Esophagus (tissue), 2 donors: ENCODE data around the gene HMOX1. TPM values are rescaled to one million over a fixed set of nuclear protein-coding genes. Genes with fewer than 3 reads are reported as not detected.

ENCODE experiments used
- H3K27ac ChIP-seq, 2 donors: one replicate each; pipeline ENCODE4 v1.5.1; 2013; ENCODE audit warnings: low read depth in 2 of 2, mild to moderate bottlenecking in 2 of 2, inconsistent platforms in 1 of 2, low read length in 1 of 2, moderate library complexity in 1 of 2
- H3K27me3 ChIP-seq, 2 donors: one replicate each; pipeline ENCODE4 v1.6.1; 2013; ENCODE audit warnings: low read length in 2 of 2, control low read depth in 1 of 2, mild to moderate bottlenecking in 1 of 2; ENCODE audit not compliant: insufficient read depth in 2 of 2, control insufficient read depth in 1 of 2
- H3K36me3 ChIP-seq, 2 donors: one replicate each; pipeline ENCODE4 v1.6.1; 2013; ENCODE audit warnings: low read length in 1 of 2; ENCODE audit not compliant: control insufficient read depth in 2 of 2, insufficient read depth in 2 of 2
- H3K4me1 ChIP-seq, 2 donors: one replicate each; pipeline ENCODE4 v1.6.1; 2013; ENCODE audit warnings: low read length in 1 of 2; ENCODE audit not compliant: control insufficient read depth in 2 of 2, insufficient read depth in 2 of 2
- H3K4me3 ChIP-seq, 2 donors: one replicate each; pipeline ENCODE4 v1.5.1; 2013; ENCODE audit warnings: low read length in 2 of 2, mild to moderate bottlenecking in 2 of 2, low read depth in 1 of 2, moderate library complexity in 1 of 2
- H3K9me3 ChIP-seq, 2 donors: one replicate each; pipeline ENCODE4 v1.6.1; 2013; ENCODE audit warnings: mild to moderate bottlenecking in 2 of 2, low read depth in 1 of 2, low read length in 1 of 2, moderate library complexity in 1 of 2; ENCODE audit not compliant: control insufficient read depth in 2 of 2, insufficient read depth in 1 of 2
- WGBS, 2 donors: extraction: QIAGEN DNeasy Blood & Tissue Kit; methylation state at CpG; one replicate each; pipeline ENCODE4 v1.1.7; 2013; 5-methylcytosine and 5-hydroxymethylcytosine counted together
- polyA plus RNA-seq, 2 donors: library from polyadenylated mRNA; stranded (reverse); fragments of 200-250 nt; gene quantifications; one replicate each; pipeline ENCODE4 v1.2.3, GENCODE V29; 2013
- donor health status: healthy with polysubstance abuse.
- donor health status: Bipolar disorder and iron deficiency.

The HMOX1 gene
- polyA plus RNA-seq, 2 donors: 46.6 to 74.0 TPM

DNA sequence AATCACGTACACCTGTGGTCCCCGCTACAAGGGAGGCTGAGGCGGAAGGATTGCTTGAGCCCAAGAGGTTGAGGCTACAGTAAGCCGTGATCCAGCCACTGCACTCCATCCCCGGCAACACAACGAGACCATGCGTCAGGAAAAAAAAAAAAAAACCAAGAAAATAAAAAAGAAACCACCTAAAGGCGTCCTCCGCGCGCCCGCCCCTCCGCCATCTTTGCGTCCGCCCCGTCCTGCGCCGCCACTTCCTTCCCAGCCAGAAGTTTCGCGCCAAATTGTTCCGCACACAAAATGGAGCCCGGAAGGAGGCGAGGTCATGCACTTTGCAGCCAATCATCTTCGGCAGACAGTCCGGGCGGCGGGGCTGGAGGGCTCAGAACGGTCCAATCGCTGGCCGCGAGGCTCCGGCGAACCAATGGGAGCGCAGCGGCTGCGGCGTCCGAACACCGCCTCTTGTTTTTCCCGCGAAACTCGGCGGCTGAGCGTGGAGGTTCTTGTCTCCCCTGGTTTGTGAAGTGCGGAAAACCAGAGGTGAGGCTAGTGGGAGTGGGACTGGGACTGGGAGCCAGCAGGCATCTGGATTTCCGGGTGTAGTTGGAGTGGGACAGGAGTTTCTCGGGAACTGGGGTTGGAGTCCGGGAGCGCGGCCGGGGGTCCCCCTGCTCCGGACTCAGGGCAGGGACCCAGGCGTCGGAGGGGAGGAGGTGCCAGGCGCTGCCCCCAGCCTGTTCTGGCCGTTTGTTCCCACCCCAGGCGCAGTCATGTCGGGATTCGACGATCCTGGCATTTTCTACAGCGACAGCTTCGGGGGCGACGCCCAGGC lies 19.0 kb downstream of the HMOX1 start, which contains the start of gene MCM5:
Gene MCM5 (plus strand): TSS at position 463 of the 823 bp plus-strand sequence. CDS start 299 bp downstream, at position 762.
- peaks cover 0 to 8% of the 10 kb centered on the region in 2 donors for H3K4me1 ChIP-seq
- no peaks in the 10 kb centered on the region for H3K27me3 ChIP-seq
- WGBS, 2 donors: 1 to 2% methylated on average over 63 to 64 of the region's 64 CpGs
- no peaks in the 10 kb centered on the region for H3K9me3 ChIP-seq
- peak within 1 kb of the TSS; percentile 36 to 75 for H3K27ac ChIP-seq
- H3K36me3 ChIP-seq: peaks cover 0 to 9% of the 10 kb centered on the region in 2 donors
- peak within 1 kb of the TSS; percentile 82 to 86 for H3K4me3 ChIP-seq

DNA sequence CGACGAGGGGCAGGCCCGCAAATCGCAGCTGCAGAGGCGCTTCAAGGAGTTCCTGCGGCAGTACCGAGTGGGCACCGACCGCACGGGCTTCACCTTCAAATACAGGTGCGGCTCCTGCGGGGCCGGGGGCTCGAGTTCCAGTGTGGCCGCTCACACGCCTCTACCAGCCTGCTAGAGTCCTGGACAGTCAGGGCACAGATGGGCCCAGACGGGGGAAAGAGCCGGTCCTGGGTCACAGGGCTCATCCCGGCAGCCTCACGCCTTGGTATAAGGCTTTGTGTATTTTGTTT lies 19.6 kb downstream of the HMOX1 start:
- WGBS, 2 donors: 0 to 1% methylated on average over 20 of the region's 20 CpGs
- Histone ChIP-seq H3K27me3 (no peaks in the 10 kb centered on the region), H3K36me3 (peaks cover 0 to 9% of the 10 kb centered on the region in 2 donors), H3K4me1 (peaks cover 0 to 8% of the 10 kb centered on the region in 2 donors), H3K9me3 (no peaks in the 10 kb centered on the region), H3K27ac (no peak overlapping the region), H3K4me3 (peak overlapping the region; percentile 82 to 86)

DNA sequence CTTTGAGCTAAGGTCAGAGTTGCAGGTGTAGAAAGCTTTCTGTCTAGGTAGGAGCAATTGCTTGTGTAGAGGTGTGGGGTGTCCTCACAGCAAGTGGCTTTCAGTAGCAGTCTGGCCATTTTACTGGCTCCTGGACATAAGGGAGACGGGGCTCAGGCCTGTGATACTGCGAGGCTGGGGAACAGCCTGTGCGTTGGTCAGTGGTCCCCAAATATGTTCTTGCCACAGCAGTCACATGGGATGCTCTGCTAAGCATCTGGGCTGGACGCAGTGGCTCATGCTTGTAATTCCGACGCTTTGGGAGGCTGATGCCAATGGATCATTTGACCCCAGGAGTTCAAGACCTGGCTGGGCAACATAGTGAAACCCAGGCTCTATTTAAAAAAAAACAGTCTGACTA lies 21.0 kb downstream of the HMOX1 start:
- 89 to 91% methylated on average over 6 of the region's 6 CpGs for WGBS, 2 donors
- Histone ChIP-seq H3K4me1 (peaks cover 0 to 8% of the 10 kb centered on the region in 2 donors), H3K4me3 (no peak overlapping the region), H3K27ac (no peak overlapping the region), H3K9me3 (no peaks in the 10 kb centered on the region), H3K36me3 (peaks cover 8 to 16% of the 10 kb centered on the region in 2 donors), H3K27me3 (no peaks in the 10 kb centered on the region)

DNA sequence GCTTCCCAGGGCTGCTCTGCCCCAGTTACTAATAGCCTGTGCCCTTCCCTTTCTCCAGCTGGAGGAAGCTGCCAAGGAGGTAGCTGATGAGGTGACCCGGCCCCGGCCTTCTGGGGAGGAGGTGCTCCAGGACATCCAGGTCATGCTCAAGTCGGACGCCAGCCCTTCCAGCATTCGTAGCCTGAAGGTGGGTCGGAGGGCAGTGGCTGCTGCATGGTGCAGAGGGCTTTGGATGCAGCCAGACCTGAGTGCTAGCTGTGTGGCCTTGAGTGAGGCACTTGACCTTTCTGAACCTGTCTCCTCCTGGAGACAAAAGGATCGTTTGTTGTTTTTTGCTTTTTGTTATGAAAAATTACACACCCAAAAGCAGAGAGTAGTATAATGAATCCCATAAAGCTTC lies 22.5 kb downstream of the HMOX1 start:
- H3K4me3 ChIP-seq: no peak overlapping the region
- no peak overlapping the region for H3K27ac ChIP-seq
- WGBS, 2 donors: 76 to 80% methylated on average over 7 of the region's 7 CpGs
- H3K36me3 ChIP-seq: peaks cover 14 to 26% of the 10 kb centered on the region in 2 donors
- no peaks in the 10 kb centered on the region for H3K27me3 ChIP-seq
- H3K4me1 ChIP-seq: peaks cover 0 to 8% of the 10 kb centered on the region in 2 donors
- no peaks in the 10 kb centered on the region for H3K9me3 ChIP-seq

DNA sequence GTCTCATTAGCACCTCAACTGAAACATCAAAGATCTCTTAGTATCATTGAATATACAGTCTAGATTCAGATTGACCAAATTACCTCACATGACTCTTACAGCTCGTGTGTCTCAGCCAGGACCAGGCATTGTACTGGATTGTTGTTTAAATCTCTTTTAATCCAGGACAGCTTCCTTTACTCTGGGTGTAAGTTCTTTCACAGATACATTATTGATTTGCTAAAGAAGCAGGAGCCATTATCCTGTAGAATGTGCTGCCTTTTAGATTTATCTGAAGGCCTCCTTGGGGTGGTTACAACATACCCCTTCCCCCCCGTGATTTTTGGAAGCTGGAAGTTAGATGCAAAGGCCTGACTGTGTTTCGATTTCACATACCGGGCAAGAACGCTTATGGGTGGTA lies 23.3 kb downstream of the HMOX1 start:
- H3K27ac ChIP-seq: no peak overlapping the region
- H3K27me3 ChIP-seq: no peaks in the 10 kb centered on the region
- peaks cover 14 to 28% of the 10 kb centered on the region in 2 donors for H3K36me3 ChIP-seq
- H3K9me3 ChIP-seq: no peaks in the 10 kb centered on the region
- no peak overlapping the region for H3K4me3 ChIP-seq
- 84 to 88% methylated on average over 5 of the region's 5 CpGs for WGBS, 2 donors
- H3K4me1 ChIP-seq: peaks cover 0 to 8% of the 10 kb centered on the region in 2 donors

DNA sequence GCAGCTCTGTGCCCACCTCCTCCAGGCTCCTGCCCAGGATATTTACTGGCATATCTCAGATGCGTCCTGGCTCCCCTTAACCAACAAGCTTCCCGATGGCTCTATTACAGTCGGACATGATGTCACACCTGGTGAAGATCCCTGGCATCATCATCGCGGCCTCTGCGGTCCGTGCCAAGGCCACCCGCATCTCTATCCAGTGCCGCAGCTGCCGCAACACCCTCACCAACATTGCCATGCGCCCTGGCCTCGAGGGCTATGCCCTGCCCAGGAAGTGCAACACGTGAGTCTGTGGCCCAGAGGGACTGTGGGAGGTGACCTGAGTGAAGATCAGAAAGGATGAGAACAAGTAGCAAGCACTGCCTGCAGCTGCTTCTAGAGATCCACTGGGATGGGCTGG lies 25.5 kb downstream of the HMOX1 start:
- no peak overlapping the region for H3K27ac ChIP-seq
- 89 to 92% methylated on average over 13 of the region's 13 CpGs for WGBS, 2 donors

DNA sequence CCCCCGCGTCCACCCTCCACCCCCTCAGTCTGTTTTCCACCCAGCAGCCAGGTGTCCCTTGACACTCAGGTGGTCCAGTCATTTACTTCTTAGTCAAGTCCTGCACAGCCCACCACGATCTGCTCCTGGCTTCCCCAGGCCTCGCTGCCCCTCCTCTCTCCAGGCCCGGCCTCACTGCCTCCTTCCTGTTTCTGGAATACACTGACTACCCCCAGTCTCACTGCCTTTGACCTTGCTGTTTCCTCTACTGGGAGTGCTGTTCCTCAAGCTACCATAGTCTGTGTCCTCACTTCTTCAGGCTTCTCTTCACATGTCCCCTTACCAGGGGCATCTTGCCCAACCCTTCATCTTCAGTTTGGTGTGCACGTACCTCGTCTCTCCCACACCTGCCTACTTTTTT lies 26.5 kb downstream of the HMOX1 start:
- H3K4me3 ChIP-seq: no peak overlapping the region
- H3K27ac ChIP-seq: no peak overlapping the region
- 82 to 85% methylated on average over 7 of the region's 7 CpGs for WGBS, 2 donors
- H3K36me3 ChIP-seq: peaks cover 25 to 48% of the 10 kb centered on the region in 2 donors
- H3K9me3 ChIP-seq: no peaks in the 10 kb centered on the region
- H3K4me1 ChIP-seq: no peaks in the 10 kb centered on the region
- no peaks in the 10 kb centered on the region for H3K27me3 ChIP-seq

More for the DNA sequence above, 25.5 kb downstream of the HMOX1 start:
- Histone ChIP-seq H3K36me3 (peaks cover 25 to 41% of the 10 kb centered on the region in 2 donors), H3K4me1 (peaks cover 0 to 2% of the 10 kb centered on the region in 2 donors), H3K4me3 (no peak overlapping the region), H3K9me3 (no peaks in the 10 kb centered on the region), H3K27me3 (no peaks in the 10 kb centered on the region)

DNA sequence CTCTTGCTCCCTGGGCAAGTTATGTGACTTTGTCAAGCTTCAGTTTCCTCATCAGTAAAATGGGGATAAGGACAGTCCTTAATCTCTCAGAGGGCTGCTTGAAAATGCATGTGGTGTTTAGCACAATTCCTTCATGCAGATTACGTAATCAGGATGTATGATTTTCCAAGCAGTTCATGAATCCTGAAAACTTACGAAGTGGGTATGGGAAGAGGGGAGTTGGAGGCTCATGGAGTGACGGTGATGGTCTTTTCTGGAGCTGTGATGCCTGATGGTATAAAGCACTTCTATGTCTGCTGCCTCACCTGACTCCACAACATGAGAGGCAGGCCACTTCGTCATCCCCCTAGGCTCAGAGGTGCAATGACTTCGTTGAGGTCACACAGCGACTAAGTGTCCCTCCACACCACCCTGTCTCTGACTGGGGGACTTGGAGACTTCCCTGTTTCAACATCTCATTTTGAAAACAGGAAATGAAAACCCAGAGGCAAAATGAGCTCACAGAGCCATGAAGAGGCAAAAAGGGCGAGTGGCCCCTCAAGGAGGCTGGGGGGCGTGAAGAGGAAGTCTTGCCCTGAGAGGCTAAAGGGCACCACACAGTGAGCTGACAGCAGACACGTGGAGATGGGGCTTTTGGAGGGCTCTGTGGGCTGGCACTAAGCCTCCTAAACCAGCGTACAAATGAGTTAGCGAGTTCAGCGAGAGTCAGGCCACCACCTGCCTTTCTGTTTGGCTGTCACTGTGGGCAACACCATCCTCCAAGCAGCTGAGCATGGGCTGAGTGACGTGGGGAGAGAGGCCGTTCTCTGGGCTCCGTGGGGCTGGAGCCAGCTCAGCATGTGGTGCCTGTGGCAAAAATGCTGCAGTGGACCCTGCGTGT lies 29.1 kb downstream of the HMOX1 start:
- peaks cover 25 to 51% of the 10 kb centered on the region in 2 donors for H3K36me3 ChIP-seq
- H3K4me1 ChIP-seq: no peaks in the 10 kb centered on the region
- no peak overlapping the region for H3K4me3 ChIP-seq
- H3K27ac ChIP-seq: no peak overlapping the region
- 84 to 89% methylated on average over 16 of the region's 16 CpGs for WGBS, 2 donors
- H3K9me3 ChIP-seq: no peaks in the 10 kb centered on the region
- no peaks in the 10 kb centered on the region for H3K27me3 ChIP-seq

DNA sequence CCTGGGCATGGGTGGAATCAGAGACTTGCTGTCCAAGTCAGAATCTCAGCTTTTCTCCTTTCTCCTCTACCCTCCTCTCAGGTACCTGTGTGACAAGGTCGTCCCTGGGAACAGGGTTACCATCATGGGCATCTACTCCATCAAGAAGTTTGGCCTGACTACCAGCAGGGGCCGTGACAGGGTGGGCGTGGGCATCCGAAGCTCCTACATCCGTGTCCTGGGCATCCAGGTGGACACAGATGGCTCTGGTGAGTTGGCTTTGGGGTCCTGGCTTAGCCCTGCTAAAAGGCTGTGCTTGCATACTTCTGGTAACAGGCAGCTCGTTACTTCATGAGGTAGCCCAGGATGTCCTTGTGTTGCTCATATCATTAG lies 29.8 kb downstream of the HMOX1 start:
- no peaks in the 10 kb centered on the region for H3K9me3 ChIP-seq
- WGBS, 2 donors: 89% methylated on average over 6 of the region's 6 CpGs
- no peaks in the 10 kb centered on the region for H3K4me1 ChIP-seq
- H3K4me3 ChIP-seq: no peak overlapping the region
- H3K27me3 ChIP-seq: no peaks in the 10 kb centered on the region
- no peak overlapping the region for H3K27ac ChIP-seq
- peaks cover 25 to 56% of the 10 kb centered on the region in 2 donors for H3K36me3 ChIP-seq
